HG03558 (cell line): Measurements from ENCODE around the gene PCSK2.

ENCODE experiments used
- ATAC-seq: cut with Tn5 transposase; IDR thresholded peaks from one replicate; pipeline ENCODE4 v1.9.1; 2021; ENCODE audit warnings: moderate number of reproducible peaks; ENCODE audit not compliant: unreplicated experiment; ENCODE audit errors: extremely low read depth

Gene PCSK2

GRCh38 chr20:17390655-17391054, 163.8 kb downstream of the PCSK2 start:
- ATAC-seq, result no peak

GRCh38 chr20:17391127-17391771, 164.4 kb downstream of the PCSK2 start:
- ATAC-seq, result no peak

- ATAC-seq, result no peak
Observed at GRCh38 chr20:17394411-17394810, 167.6 kb downstream of the PCSK2 start.

- ATAC-seq, result no peak
Observed at GRCh38 chr20:17395729-17396128, 168.9 kb downstream of the PCSK2 start.

- ATAC-seq, result no peak
Observed at GRCh38 chr20:17399303-17399985, 172.6 kb downstream of the PCSK2 start.

- no peak for ATAC-seq
Observed at GRCh38 chr20:17403461-17403860, 176.6 kb downstream of the PCSK2 start.

- ATAC-seq, result no peak
Observed at GRCh38 chr20:17406051-17406590, 179.3 kb downstream of the PCSK2 start.

- ATAC-seq, result no peak
Observed at GRCh38 chr20:17407550-17407949, 180.7 kb downstream of the PCSK2 start.

GRCh38 chr20:17417225-17417624, 190.4 kb downstream of the PCSK2 start:
- no peak for ATAC-seq

GRCh38 chr20:17418737-17419136, 191.9 kb downstream of the PCSK2 start:
- no peak for ATAC-seq

GRCh38 chr20:17419479-17420041, 192.7 kb downstream of the PCSK2 start:
- ATAC-seq, result no peak

- ATAC-seq, result no peak
Observed at GRCh38 chr20:17421493-17421892, 194.7 kb downstream of the PCSK2 start.

- ATAC-seq, result no peak
Observed at GRCh38 chr20:17423782-17424181, 196.9 kb downstream of the PCSK2 start.

GRCh38 chr20:17427638-17428037, 200.8 kb downstream of the PCSK2 start:
- no peak for ATAC-seq

GRCh38 chr20:17430125-17430950, 203.5 kb downstream of the PCSK2 start:
- ATAC-seq, result no peak

GRCh38 chr20:17431621-17432364, 205.0 kb downstream of the PCSK2 start:
- ATAC-seq, result no peak

GRCh38 chr20:17436664-17437063, 209.8 kb downstream of the PCSK2 start:
- ATAC-seq, result no peak

GRCh38 chr20:17437251-17437650, 210.4 kb downstream of the PCSK2 start:
- no peak for ATAC-seq

- ATAC-seq, result no peak
Observed at GRCh38 chr20:17438436-17439039, 211.7 kb downstream of the PCSK2 start.
